Measurements from ENCODE around the gene SLC16A12.

GRCh38 chr10:89392974-89393373 lies 142.4 kb downstream of the SLC16A12 start:
- TF ChIP-seq CTCF (IDR thresholded peaks at IDR 0.05 in 4 of 5, conservative IDR thresholded peaks at IDR 0.05 in 1 of 5) (no peak), POLR2A (IDR thresholded peaks at IDR 0.05) (no peak)
